Stimulated activated CD4-positive, alpha-beta T cell treated with anti-CD3 and anti-CD28 coated beads, Interleukin-2, amount 100 ng/mL, for 48 hours (primary cell): ENCODE results near the gene FECH.

Experiments used
- DNase-seq, 2 donors: peaks; one replicate each; pipeline ENCODE4 v3.0.0-alpha.2; 2020

Gene FECH

GRCh38 chr18:57579934-57580333, 6.6 kb downstream of the FECH start:
- no peak for DNase-seq

DNA sequence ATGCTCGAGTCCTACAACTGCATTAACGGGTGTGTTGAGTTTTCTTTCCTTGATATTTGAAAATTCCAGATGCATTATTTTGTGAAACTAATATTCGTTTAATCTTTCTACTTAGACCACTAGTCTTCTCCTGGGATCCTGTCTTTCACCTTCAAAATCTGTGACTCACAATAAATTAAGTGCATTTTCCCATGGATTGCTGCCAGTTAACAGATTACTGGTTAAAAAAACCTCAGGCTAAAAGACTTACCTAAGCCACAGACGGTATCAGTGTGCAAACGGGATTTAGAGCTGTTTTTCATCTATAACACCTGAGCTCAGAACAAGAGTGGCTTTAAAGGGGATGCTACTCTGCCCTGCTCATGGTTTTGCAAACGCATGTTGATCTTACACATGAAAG, 10.2 kb downstream of the FECH start:
- DNase-seq, result no peak

DNA sequence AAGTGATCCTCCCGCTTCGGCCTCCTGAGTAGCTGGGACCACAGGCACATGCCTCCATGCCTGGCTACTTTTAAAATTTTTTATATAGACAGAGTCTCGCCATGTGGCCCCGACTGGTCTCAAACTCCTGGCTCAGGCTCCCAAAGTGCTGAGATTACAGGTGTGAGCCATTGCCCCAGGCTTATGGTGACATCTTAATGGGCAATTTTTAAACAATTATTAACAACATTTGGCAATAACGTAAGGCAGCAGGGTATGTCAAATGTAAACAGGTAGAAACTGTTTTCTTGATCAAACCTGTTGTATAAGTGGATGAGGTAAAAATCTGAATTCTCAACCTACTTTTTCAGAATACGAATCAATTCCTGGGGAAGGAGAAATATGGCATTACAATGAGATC, 11.0 kb downstream of the FECH start:
- DNase-seq, result no peak

DNA sequence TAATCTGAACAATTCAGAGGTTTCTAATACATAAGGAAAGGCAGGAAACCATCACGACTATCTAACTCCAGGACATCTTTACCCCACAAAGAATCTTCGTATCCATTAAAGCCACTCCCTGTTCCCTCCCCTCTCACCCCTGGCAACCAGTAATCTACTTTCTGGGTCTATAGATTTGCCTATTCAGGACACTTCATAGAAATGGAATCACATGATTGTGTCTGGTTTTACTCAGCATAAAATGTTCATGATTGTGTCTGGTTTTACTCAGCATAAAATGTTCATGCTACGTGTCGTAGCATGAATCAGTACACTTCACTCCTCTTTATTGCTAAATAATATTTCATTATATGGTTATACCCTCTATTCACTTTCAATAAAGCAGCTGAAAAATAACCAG, 11.6 kb downstream of the FECH start:
- DNase-seq, result no peak

DNA sequence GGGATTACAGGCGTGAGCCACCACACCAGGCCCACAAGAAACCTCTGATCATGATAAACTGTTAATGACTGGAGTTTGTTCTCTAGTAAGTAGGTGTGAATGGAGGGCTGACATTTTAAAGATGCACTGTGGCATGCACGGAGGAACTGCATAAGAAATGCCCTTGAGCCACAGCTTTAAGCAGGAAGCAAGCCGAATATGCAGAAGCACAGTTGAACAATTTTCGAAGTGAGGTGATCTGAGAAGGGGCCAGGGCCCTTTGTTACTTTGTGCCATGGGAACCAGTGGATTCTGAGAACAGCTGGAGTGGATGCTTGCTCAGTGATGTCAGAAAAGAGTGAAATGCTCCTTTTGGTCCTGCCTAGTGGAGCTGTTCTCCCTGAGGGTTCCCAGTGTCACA, 16.3 kb downstream of the FECH start:
- DNase-seq, result no peak

GRCh38 chr18:57569133-57569532, 17.4 kb downstream of the FECH start:
- DNase-seq, result no peak

DNA sequence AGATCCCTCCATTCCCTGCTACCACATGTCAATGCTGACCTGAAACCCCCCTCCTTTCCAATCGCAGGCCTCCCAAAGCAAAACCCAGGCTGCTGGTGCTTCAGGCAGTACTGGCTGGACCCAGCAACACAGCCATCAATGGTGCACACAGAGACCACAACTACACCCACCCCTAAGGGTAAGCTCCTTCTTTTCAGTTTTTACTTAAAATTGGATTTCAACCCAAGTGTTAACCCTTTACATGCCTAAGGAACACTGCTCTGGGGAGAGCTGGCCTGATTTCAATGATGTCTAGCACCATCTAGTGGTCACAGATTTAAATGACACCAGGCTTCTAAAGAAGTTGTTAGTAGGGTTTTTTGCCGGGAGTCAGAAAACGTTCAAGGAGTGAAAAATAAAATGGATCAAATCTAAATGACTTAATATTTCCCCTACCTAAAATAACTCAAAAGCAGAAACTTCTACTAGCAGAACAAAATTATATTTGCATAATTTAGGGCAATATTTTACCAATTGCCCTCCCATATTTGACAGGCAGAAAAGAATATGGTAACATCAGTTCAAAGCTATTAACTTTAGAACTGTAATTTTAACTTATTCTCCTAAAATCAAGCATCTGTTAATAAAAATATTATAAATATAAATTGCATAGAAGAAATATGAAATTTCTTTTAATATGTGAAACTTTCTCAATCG, 24.6 kb downstream of the FECH start:
- DNase-seq, result peak; percentile 13 to 36

GRCh38 chr18:57561261-57561660, 25.2 kb downstream of the FECH start:
- DNase-seq, result no peak

- no peak for DNase-seq
Measured at GRCh38 chr18:57559314-57559713, 27.2 kb downstream of the FECH start.

- DNase-seq, result no peak
Measured at GRCh38 chr18:57555134-57555533, 31.4 kb downstream of the FECH start.

GRCh38 chr18:57550510-57550909, 36.0 kb downstream of the FECH start:
- DNase-seq, result no peak

DNA sequence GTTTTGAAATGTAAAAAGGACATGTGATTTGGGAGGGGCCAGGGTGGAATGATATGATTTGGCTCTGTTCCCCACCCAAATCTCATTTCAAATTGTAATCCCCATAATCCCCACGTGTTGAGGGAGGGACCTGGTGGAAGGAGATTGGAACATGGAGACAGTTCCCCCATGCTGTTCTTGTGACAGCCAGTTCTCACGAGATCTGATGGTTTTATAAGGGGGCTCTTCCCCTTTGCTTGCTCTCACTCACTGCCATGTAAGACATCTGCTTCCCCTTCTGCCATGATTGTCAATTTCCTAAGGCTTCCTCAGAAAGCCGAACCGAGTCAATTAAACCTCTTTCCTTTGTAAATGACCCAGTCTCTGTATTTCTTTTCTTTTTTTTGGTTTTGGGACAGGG, 39.2 kb downstream of the FECH start:
- DNase-seq, result no peak

- DNase-seq, result no peak
Measured at GRCh38 chr18:57544936-57545660, 41.4 kb downstream of the FECH start.

DNA sequence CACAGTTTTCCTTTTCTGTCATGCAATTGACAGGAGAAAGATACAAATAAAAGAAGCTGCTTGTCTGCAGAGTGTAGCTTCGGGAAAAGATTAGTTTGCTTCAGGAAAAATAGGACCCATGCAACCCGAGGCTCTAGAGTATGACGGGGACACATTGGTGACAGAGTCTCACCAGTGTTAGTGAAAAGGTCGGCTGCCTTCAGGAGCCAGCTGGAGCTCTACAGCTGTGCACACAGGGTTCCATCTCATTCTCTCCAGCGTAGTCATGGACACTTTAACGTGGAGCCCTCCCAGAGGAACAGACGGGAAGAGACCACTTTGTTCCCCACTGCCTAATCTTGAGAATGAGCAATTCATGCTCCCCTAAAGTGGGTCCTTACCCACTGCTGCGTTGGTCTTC, 42.9 kb downstream of the FECH start:
- DNase-seq, result no peak

GRCh38 chr18:57542812-57543427, 43.6 kb downstream of the FECH start:
- no peak for DNase-seq

DNA sequence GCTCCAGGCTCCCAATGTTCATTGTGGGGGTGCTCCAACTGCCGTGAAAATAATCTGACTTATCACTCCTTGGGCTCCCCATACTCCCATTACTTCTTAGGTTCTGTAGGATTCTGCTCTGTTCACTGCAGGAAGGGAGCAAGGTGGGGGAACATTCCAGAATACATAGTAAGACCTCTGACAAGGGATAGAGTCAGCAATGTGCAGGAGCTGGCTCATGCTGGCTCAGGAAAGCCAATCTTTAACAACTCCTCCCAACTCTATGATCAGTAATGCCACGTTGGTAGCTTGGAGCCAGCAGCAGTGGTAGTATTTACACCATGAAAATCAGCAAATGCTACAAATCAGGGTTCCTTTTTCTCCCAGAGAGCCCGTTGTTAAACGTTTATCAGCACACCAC, 44.4 kb downstream of the FECH start:
- DNase-seq, result no peak

DNA sequence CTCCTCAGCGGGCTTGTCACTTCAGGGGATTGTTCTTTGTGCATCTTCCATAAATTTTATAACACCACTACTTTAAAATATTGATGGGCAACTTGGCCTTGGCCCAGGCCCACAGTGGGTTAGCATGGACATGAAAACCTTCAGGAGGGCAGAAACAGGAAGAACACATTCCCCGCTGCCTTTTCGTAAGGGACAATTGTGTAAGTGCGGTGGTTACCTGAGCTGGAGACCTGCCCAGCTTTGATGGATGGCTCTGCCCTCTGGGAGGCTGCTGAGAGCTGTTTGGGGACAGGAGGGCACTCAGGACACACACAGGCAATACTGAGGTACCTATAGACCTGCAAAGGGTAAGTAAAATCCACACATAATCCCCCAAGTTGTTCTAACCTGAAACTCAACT, 46.8 kb downstream of the FECH start:
- no peak for DNase-seq

DNA sequence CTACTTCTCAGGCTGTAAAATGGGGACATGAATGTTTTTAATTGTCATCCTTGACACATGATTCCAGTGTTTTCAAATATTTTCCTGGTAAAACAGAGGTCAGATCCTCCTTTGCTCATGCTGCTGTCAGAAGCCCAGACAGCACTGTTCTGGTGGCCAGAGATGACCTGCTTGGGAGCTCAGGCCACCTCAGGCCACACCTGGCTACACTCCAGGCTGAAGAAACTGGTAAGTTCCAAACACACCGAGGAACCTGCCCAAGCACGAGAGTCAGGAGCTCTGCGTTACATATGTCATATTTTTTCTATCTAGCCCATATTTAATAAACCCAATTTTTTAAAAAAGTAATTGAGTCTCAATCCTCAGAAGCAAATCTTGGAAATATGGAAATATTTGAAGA, 47.9 kb downstream of the FECH start:
- no peak for DNase-seq

GRCh38 chr18:57534511-57534909, 52.0 kb downstream of the FECH start:
- DNase-seq, result no peak

- DNase-seq, result no peak
Measured at GRCh38 chr18:57533868-57534510, 52.5 kb downstream of the FECH start.

DNA sequence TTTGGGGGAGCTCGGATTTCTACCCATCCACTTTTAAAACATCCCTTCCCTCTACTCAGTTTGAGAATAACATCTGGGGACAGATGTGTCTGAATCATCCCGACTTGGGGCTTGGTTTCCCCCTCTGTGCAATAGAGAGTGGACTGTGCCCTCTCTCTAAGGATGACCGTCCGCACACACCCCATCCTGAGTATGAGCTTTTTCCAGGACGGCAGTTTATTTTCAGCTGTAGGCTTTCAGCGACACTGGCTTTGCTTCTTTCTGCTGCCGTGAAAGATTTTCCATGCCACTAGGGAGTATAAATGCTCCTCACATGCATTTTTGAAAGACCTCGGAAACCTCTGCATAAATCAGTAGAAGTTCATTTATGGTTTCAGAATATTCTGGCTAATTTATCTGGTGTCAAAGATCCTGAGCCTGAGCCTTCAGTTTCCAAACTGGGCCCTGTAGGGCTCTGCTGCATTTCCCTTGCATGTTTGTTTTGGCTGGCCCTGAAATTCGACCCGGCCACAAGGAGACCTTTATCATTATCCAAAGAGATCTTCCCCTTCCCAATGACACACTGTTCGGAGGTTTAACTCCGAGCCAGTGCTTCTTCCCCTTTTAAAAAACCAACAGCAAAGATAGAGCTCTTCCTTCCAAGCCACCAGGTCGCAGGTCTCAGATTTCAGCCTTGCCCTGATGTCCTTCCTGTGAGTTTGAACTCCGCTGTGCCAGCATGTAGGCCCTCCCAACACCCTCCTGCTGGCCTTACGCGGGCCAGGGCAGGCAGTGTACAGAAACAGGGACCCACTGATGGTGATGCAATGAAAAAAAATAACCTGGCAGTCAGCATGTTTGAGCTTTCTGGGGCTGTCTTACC, 53.3 kb downstream of the FECH start:
- no peak for DNase-seq

DNA sequence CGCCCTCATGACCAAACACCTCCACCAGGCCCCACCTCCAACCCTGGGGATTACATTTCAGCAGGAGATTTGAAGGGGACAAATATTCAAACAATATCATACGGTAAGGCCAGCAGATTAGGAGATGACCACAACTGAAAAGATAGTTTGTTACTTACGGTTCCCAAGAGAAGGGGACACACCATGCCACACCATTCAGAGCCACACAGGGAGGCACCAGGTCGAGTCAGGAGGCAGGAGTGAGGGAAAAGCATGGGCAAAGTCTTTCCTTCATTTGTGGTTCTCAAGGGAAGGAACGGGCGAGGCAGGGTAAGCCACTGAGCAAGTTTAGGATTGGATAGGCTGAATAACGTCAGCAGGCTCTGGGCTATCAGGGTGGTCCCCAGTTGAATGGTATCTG, 57.4 kb downstream of the FECH start:
- DNase-seq, result no peak
